Stimulated activated CD4-positive, alpha-beta T cell treated with anti-CD3 and anti-CD28 coated beads, Interleukin-12 subunit alpha, Interleukin-12 subunit beta, amount 100 ng/mL, for 24 hours (primary cell): ENCODE measurements around the gene EMSY.

Source experiments
- DNase-seq, 2 experiments: peaks; one replicate each; pipeline ENCODE4 v3.0.0-alpha.2; 2020; ENCODE audit warnings: low read depth in 2 of 2

The EMSY gene

GRCh38 chr11:76596652-76597051 is 151.8 kb downstream of the EMSY start:
- DNase-seq: no peak

- no peak for DNase-seq
Measured at GRCh38 chr11:76597533-76598425, 153.0 kb downstream of the EMSY start.

GRCh38 chr11:76598426-76598839 is 153.6 kb downstream of the EMSY start:
- no peak for DNase-seq

- no peak for DNase-seq
Measured at GRCh38 chr11:76599041-76600013, 154.5 kb downstream of the EMSY start.

- no peak for DNase-seq
Measured at GRCh38 chr11:76600124-76600655, 155.4 kb downstream of the EMSY start.

GRCh38 chr11:76601272-76601671 is 156.5 kb downstream of the EMSY start:
- no peak for DNase-seq

GRCh38 chr11:76601724-76602123 is 156.9 kb downstream of the EMSY start:
- no peak for DNase-seq

- DNase-seq: no peak
Measured at GRCh38 chr11:76602431-76602861, 157.6 kb downstream of the EMSY start.
